Activated CD8-positive, alpha-beta memory T cell treated with anti-CD3 and anti-CD28 coated beads for 4 hours (primary cell): Measurements from ENCODE around the gene UPK3A.
A peak's percentile ranks its signal among the peaks of the same experiment; 100 is the strongest.
"Not testable (repeated sequence)": the region's sequence is repeated elsewhere in the genome, so short reads cannot be mapped to it uniquely, and the experiment has no call there.

Source experiments
- DNase-seq, 2 donors: peaks; one replicate each; pipeline ENCODE4 v3.0.0-alpha.2; 2020; ENCODE audit warnings: low read depth in 2 of 2

UPK3A gene

DNA sequence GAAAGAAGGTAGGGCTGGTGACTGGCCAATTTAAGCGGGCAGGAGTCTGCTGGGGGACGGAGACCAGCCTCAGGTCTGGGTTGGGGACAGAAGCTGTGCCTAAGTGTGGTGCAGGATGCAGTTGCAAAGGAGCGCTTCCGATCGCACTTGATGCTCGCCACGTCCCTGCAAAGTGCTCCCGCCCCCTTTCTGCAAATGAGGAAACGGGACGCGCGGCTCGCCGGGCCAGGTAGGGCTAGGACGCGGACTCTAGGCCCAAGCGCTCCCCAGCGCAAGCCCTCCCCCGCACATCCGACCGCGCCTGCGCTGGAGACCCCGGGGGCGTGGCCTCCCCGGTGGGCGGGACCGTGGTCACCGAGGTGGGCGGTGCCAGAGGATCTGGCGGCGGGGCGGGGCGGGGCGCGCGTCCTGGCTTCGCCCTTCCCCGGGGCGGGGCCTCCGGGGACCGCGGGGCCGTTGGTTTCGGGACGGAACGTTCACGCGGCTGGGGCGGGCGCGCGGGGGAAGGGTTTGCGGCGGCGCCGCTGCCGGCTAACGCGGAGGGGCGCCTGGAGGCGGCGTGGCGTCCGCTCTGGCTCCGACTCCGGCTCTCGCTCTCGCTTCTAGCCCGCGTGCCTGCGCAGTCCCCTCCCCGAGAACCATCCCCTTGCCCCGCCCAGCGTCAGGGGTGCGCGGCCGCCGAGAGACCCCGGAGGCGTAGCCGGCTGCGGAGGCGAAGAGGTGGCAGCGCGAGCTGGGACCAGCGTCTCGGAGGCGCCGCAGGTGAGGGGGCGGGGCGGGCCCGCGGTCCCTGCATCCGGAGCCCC is 24.9 kb downstream of the UPK3A start, which contains the start of gene FAM118A:
FAM118A (plus strand) TSS at position 513 of the 806 bp plus-strand sequence. CDS start 12,446 bp downstream, outside the sequence.
- peak; percentile 85 to 95 for DNase-seq

DNA sequence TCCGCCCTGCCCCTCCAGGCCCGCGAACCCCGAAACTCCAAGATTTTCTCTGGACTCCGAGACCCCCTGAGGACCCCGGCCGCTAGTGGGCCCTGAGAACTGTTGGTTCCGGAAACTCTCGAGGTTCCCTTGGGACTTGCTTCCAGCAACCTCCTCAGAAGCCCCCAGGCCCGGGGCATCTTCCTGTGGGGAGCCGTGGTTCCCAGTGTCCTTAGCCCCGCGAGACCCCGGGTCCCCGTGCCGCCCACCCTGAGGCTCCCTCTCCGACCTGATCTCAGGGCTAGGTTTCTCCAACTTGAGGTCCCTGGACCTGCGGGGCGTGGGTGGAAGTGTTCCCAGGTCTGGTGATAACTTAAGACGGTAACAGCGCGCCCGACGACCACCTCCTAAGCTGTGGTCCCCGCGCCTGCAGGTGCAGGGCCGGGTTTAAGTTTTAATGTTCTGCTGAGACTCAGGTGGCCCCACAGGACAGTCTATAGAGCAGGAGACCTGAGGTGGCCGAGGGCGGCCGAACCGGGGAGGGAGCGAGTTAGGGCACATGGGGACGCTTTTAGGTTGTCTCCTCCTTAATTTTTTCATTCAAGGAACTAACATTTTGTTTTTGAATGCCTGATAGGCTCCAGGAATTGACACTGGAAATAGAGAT is 25.7 kb downstream of the UPK3A start:
- no peak for DNase-seq

DNA sequence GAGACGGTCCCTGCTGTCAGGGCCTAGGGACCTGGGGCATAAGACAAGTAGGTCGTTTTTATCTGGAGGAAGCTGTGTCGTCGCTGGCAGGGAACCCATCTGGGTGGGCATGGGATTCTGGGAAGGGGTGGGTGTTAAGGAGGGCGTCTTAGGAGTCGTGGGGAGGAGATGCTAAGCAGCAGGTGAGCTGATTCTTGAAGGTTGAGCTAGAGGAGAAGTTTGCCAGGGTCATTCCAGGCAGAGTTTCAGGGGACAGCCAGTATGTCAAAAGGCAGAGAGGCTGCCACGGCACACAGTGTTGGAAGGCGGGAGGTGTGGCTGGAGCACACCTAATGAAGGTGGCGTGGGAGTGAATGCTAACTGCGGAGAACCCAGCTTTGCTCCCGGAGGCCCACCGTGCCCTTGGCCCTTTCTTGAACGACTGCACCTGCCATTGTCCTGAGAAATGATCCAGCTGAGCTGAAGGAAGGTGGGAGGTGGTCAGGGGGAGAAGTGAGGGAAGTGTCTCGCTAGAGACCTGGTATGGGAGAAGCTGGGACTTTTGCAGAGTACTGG is 26.3 kb downstream of the UPK3A start:
- DNase-seq: no peak

DNA sequence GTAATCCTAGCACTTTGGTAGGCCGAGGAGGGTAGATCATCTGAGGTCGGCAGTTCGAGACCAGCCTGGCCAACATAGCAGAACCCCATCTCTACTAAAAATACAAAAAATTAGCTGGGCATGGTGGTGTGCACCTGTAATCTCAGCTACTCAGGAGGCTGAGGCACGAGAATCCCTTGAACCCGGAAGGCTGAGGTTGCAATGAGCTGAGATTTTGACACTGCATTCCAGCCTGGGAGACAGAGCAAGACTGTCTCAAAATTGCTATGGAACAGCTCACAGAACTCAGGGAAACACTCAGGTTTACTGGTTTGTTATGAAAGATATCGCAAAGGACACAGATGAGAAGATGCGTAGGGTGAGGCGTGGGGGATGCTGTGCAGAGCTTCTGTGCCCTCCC is 27.7 kb downstream of the UPK3A start:
- no peak for DNase-seq

DNA sequence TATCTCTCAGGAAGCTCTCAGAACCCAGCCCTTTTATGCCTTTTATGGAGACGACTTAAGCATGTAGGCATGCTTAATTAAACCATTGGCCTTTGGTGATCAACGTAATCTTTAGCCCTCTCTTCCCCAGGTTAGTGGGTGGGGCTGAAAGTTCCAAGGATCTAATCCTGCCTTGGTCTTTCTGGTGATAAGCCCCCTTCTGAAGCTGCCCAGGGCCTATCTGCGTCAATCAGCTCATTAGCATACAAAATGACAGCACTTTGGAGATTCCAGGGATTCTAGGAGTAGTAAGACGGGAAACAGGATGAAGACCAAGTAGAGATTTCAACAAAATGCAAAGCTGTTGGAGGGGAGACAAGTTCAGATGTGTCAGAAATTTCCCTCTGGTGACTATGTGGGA is 28.1 kb downstream of the UPK3A start:
- DNase-seq: no peak

DNA sequence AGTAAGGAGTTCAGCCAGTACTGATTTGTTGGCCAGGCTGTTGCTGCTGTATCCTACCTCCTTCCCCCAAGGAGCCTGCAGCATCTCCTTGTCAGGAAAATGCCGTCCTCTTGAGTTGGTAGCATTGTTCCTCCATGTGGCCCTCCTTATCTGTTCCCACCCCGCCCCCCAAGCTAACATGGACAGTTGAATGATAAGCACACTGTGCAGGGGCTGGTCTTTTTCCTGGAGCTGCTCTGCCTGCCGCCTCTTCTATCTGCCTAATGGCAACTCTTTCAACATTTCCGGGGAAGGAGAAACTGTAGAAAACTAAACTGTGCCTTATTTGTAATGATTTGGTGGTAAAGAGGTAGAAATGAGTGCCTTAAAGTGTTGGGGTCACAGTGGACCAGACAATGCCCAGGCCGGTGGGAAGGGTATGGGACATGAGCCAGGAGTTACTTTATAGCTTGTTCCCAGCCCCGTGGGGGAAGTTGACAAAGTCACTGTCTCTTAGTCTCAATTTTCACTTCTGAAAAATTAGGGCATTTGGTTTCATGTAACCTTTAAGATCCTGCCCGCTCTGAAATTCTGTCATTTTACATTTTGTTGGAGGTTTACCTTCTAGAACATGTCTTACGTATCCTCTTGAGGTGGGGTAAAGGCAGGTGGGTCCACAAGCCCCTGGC is 29.4 kb downstream of the UPK3A start:
- DNase-seq: no peak

DNA sequence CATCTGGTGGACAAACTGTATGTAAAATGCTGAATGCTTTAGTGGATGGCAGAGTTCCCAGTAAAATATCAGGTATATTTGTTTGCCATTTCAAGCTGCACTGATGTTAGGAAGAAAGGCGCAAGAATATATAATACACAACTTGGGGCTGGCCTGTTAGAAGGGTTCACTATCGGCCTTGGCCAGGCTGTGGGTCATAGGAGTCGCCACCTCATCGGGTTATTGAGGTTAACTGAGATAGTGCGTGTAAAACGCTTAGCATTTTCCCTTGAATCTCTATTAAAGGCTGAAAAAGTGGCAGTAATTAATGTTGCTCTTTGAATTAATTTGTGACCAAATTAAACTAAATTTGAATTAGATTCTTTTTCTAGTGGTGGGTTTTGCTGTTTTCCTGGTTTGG is 30.0 kb downstream of the UPK3A start:
- no peak for DNase-seq

DNA sequence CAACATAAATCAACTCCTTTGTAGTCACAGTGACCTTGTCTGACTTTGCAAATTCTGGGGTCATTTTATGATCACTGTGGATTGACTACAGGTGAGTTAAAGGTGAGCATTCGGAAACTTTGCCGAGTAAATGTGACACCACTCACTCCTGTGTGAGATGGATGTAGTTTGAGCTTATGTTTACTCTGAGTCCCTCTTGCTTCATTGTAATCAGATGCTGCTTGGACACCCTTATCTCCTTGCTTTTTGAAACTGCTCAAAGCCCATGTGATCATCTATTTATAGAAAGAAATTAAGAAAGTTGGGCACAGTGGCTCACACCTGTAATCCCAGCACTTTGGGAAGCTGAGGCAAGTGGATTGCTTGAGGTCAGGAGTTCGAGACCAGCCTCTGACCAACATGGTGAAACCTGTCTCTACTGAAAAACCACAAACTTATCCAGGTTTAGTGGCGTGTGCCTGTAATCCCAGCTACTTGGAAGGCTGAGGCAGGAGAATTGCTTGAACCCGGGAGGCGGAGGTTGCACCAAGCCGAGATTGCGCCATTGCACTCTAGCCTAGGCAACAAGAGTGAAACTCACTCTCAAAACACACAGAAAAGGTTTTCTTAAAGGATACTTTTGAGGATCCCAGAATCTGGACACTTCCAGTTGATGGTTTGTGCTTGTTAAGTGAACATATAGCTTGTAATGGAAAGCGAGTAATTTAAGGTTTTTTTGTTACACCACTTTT is 32.2 kb downstream of the UPK3A start:
- DNase-seq: no peak

DNA sequence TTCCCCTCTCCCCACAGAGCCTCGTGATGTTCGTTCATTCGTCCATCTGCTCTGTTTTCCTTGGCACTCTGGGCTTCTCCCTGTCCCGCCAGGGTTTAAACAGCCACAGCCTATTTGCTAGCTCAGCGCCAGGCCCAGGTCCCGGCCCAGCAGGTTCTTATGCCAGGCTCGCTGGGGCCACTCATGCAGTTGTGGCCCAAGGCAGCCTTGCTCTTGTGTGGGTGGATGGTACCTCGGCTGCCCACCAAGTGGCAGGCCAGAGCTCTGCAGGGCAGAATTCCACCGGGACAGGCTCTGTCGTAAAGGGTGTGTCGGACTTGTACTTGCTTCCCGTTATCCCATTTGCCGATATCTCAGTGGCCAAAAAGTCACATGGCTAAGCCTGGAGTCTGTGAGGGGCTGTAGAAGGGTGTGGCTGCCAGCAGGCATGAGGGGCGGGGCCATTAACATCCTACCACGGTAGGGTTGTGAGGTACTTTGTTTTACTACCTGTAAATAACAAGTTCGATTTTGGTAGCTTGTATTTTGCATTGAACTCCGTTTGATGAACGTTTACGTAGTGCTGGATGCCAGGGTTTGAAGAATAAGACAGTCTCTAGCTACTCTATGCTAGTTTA is 32.9 kb downstream of the UPK3A start:
- DNase-seq: no peak

DNA sequence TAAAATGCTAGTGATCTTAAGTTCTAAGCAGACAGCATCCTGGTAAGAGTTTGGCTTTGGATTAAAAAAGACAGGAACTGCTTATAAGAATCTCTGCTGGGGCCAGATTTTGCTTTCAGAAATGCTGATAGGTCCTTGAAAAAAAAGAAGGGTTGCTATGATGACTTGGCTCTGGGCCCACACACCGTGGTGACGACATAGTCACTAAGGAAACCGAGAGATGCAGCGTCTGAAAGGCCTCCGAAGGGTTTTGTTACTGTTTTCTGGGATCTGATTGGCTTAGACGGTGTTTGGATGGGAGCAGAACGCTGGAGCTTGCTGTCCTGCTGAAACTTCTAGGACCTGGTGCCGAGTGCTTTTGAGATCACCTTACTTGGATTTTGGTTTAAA is 33.4 kb downstream of the UPK3A start:
- DNase-seq: peak; percentile 69 to 81

DNA sequence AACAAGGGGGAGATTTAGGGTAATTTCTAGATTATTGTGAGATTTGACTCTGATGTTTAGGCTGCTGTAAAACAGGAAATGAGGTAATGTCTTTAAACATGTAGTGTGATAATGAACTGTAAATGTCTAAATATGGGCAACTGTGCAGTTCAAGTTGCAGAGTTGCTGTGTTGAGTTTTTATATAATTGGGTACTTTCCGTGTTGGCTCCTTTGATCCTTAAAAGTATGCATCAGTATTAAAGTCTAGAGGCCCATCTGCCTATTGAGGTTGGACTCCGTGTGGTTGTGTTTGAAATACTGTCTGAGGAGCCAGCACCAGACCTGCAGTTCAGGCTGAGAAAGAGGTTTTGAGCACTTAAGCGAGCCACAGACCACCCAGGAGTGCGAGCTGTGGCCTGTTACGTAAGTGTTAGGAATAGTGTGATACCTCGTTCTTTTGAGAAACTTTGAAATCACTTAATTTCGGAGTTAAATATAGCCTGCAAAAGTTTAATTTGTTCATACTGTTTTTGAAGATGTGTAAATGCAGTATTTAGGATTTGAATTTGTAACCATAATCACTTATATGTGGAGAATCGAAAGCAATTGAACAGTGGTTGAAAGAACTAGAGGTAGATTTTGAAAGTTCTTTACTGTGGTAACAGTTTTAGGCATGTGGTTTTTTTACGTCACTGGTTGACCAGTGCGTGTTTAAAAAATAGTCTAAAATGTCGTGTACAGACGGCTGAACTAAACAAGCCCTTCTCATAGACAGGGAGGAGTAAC is 34.0 kb downstream of the UPK3A start:
- DNase-seq: no peak

DNA sequence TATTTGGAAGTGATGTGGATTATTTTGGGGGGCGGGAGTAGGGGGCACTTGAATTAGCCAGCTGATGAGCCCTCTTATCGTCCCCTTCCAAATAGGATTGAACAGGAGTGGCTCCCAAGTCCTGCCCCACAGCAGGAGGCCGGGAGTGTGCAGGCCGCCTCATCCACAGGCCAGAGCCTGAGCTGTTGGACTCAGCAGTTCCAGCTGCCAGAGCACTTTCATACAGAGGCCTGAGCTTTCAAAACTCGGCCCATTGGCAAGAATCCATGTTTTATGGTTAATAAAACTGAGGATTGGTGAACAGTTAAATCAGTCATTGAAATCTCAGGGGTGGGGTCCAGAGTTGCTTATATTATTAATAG is 34.6 kb downstream of the UPK3A start:
- no peak for DNase-seq

DNA sequence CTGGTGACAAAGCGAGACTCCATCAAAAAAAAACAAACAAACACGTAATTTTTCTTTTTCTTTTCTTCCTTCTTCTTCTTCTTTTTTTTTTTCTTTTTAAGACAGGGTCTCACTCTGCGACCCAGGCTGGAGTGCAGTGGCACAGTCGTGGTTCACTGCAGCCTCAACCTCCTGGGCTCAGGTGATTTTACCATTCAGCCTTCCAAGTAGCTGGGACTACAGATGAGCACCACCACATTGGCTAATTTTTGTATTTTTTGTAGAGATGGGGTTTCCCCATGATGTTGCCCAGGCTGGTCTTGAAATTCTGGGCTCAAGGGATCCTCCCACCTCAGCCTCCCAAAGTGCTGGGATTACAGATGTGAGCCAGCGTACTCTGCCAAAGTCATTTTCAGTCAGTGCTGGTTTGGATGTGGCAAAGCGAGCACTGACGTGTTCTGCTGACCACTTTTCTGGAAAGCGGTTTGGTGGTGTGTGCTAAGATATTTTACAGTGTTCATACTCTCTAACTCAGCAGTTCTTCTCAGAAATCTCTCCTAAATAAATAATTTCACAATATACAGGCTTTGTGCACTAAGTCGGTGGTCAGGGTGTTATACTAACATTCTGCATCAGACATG is 35.7 kb downstream of the UPK3A start:
- DNase-seq: no peak

DNA sequence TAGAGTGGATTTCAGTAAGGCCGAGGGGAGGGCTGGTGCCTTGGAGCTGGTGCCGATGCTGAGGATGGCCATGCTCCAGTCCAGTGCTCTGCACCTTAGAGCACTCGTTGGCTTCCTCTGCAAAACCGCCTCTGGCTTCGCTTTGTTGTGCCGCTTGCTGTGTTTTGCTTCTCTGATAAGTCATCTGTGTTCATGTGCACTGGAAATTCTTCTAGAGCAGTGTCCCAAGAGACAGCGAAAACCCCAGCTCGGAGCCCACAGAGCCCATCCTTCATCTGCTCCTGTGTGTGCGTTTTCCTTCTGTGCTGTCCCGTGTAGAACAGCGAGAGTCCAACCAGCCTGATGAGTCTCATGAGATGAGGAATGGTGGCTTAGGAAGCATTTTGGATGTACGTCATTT is 37.1 kb downstream of the UPK3A start:
- DNase-seq: no peak

DNA sequence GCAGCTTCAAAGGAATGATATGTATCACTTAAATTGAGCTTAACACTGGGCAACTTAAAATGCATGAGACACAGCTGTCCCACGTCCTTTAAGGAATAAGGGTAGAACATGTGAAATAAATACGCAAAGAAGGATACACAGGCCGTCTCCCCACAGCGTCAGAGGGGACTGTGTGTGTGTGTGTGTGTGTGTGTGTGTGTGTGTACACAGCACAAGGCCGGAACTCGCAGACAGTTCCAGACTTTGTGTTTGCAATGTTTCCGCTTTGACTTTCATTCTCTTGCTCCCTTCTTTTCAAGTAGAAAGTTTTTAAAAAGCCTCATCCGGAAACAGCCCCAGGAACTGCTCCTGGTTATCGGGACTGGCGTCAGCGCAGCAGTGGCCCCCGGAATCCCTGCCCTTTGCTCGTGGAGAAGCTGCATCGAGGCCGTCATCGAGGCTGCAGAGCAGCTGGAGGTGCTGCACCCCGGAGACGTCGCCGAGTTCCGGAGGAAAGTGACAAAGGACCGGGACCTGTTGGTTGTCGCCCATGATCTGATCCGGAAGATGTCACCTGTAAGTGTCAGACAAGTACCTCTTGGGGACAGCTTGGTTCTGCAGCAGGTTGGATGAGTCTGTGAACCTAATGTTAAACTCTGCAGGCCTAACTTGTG is 38.2 kb downstream of the UPK3A start:
- DNase-seq: no peak

DNA sequence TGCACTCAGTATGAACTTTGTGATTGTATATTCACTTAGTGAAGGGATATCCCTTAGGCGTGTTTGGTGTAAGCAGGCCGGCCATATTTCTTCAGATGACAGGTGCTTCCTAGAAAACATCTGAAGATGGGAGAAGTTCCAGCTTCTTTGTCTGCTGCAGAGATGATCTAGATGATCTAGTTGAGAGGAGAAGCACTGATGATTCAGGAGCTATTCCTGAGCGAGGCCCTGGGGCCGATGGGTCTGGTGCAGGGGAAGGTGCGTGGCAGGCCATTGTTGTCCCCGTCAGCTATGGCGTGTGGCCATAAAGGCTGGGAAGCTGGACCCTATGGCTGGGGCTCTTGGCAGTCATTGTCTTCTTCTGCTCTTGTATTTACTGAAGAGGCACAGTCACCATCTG is 38.9 kb downstream of the UPK3A start:
- DNase-seq: no peak

DNA sequence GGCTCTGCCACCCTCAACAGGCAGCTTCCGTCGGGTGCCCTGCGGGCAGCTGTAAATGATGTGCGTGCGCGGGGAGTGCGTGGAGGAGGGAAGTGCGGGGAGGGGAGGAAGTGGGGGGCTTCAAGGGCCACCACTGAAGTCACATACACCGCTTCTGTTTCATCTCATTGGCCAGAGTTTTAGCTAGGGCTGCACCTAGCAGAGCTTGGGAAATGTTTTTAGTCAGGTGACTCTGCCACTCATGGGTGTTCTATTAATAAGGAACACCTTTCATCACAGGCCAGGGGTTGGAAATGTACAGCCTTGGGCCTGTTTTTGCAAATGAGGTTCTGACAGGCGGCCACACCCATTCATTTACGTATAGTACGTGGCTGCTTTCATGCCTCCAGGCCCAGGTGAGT is 39.6 kb downstream of the UPK3A start:
- no peak for DNase-seq

DNA sequence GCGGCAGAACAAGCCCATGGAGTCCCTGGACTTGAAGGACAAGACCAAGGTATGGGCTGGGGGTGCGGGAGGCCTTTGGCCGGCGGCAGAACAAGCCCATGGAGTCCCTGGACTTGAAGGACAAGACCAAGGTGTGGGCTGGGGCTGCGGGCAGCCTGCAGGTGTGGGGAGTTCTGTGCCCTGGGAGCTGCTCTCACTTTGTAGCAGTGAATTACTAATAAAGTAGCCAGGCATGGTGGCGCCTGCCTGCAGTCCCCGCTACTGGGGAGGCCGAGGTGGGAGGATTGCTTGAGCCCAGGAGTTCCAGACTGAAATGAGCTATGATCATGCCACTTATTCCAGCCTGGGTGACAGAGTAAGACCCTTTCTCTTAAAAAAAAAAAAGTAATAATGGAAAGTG is 43.5 kb downstream of the UPK3A start:
- DNase-seq: not testable (repeated sequence)

DNA sequence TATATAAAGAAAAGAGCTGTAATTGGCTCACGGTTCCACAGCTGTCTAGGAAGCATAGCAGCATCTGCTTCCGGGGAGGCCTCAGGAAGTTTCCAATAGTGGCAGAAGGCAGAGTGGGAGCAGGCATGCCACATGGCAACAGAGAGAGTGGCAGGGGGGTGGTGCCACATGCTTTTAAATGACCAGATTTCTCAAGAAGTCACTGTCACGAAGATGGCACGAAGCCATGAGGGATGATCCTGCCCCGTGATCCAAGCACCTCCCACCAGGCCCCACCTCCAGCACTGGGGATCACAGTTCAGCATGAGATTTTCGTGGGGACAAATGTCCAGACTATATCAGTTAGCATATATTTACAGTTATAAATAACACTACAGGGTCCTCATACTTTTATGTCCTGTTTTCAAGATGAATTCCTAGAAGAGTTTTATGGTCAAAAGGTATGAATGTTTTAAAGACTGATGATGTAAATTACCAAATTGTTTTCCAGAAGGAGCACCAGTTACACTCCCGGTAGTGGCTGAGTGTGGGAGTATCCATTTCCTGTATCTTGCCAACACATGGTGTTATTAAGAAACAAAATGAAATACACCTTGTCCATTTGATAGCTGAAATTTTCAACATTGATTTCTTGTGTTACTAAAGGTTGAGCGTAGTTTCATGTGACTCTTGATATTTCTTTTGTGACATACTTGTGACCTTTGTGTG is 44.2 kb downstream of the UPK3A start:
- DNase-seq: no peak
